HCT116 (cell line): ENCODE results near the gene CEP152. TPM values are rescaled to one million over a fixed set of nuclear protein-coding genes. Genes with fewer than 3 reads are reported as not detected.

Source experiments
- ATAC-seq: fragments of 200-7000 bp; cut with Tn5 transposase; 2 replicates; pipeline ENCODE4 v1.9.1; 2020; ENCODE audit warnings: mild to moderate bottlenecking, moderate library complexity
- BruUV-seq: library from RNA; stranded (reverse); fragments of 400-500 nt; replicated peaks from 2 replicates; lab custom pipeline; 2021; lab: Mats Ljungman, UMichigan
- CTCF ChIA-PET: fragments of 300-600 bp; sonication (Branson Sonifier 250); formaldehyde crosslinking; loops from one replicate; lab custom pipeline; 2021; ENCODE audit warnings: antibody characterized with exemption; lab: Charles Lee
- POLR2A ChIA-PET: fragments of 300-600, 350-600 bp; sonication (Branson Sonifier 250); formaldehyde crosslinking; loops from one replicate; lab custom pipeline; 2021; ENCODE audit warnings: antibody characterized with exemption; lab: Charles Lee
- RAD21 ChIA-PET, 2 experiments: fragments of 300-600 bp; sonication (Branson Sonifier 250); formaldehyde crosslinking; loops; one replicate each; lab custom pipeline; 2023; ENCODE audit warnings: low total read pairs in 2 of 2; ENCODE audit not compliant: uncharacterized antibody in 2 of 2, unreplicated experiment in 2 of 2, low non-redundant PET in 1 of 2; lab: Charles Lee
- DNase-seq: peaks from one replicate; pipeline ENCODE4 v3.0.0-alpha.2; 2010; ENCODE audit warnings: low read depth, low spot score
- H2AFZ ChIP-seq: fragments of 200-600 bp; shearing (Covaris generic), sonication (generic); 2 replicates; pipeline ENCODE4 v1.6.1; 2017; ENCODE audit warnings: low read depth, mixed run types, mixed read lengths, antibody characterized with exemption, low read length; ENCODE audit not compliant: poor library complexity, severe bottlenecking
- H3K27ac ChIP-seq: 2 replicates; pipeline ENCODE4 v1.5.1; 2012; ENCODE audit warnings: low read depth, low read length
- H3K27me3 ChIP-seq: fragments of 200-600 bp; sonication (generic); 2 replicates; pipeline ENCODE4 v1.6.1; 2016; ENCODE audit warnings: mixed run types, low read length, mixed read lengths; ENCODE audit not compliant: insufficient read depth
- H3K36me3 ChIP-seq, 2 experiments: fragments of 200-500 bp in 1 of 2; fragments of 200-600 bp in 1 of 2; sonication (Bioruptor generic) in 1 of 2; sonication (generic) in 1 of 2; 2 replicates each; pipeline versions ENCODE4 v1.5.1 to v1.6.1; 2014 to 2016; ENCODE audit warnings: low read length in 2 of 2, inconsistent platforms in 1 of 2, mixed read lengths in 1 of 2, mixed run types in 1 of 2; ENCODE audit not compliant: insufficient read depth in 2 of 2, control insufficient read depth in 1 of 2
- H3K4me1 ChIP-seq, 2 experiments: fragments of 200-600 bp in 1 of 2; sonication (generic) in 1 of 2; 2 replicates each; pipeline versions ENCODE4 v1.5.1 to v1.6.1; 2012 to 2017; ENCODE audit warnings: low read length in 2 of 2, inconsistent platforms in 1 of 2, mild to moderate bottlenecking in 1 of 2, mixed read lengths in 1 of 2, mixed run types in 1 of 2, moderate library complexity in 1 of 2; ENCODE audit not compliant: insufficient read depth in 2 of 2, control insufficient read depth in 1 of 2
- H3K4me2 ChIP-seq: fragments of 200-600 bp; sonication (generic); 2 replicates; pipeline ENCODE4 v1.6.1; 2017; ENCODE audit warnings: mixed run types, low read length, mixed read lengths
- H3K4me3 ChIP-seq, 2 experiments: fragments of 200-600 bp in 1 of 2; sonication (generic) in 1 of 2; replicated peaks in 1 of 2; 2 replicates each; pipeline ENCODE4 v1.5.1; 2011 to 2016; ENCODE audit warnings: low read length in 2 of 2, control low read depth in 1 of 2, low read depth in 1 of 2, mild to moderate bottlenecking in 1 of 2, mixed read lengths in 1 of 2, mixed run types in 1 of 2
- H3K79me2 ChIP-seq: fragments of 200-600 bp; sonication (generic); 2 replicates; pipeline ENCODE4 v1.6.1; 2017; ENCODE audit warnings: mild to moderate bottlenecking, mixed run types, low read length, moderate library complexity, mixed read lengths; ENCODE audit not compliant: insufficient read depth
- H3K9ac ChIP-seq: fragments of 200-600 bp; sonication (generic); 2 replicates; pipeline ENCODE4 v1.6.1; 2016; ENCODE audit warnings: low read length, mixed read lengths
- H3K9me2 ChIP-seq: fragments of 200-600 bp; sonication (generic), shearing (Covaris generic); 2 replicates; pipeline ENCODE4 v1.6.1; 2017; ENCODE audit warnings: mixed run types, mild to moderate bottlenecking, moderate library complexity; ENCODE audit not compliant: insufficient read depth
- H3K9me3 ChIP-seq, 2 experiments: fragments of 200-500 bp in 1 of 2; fragments of 200-600 bp in 1 of 2; sonication (Bioruptor generic) in 1 of 2; sonication (generic) in 1 of 2; 2 replicates each; pipeline ENCODE4 v1.6.1; 2014 to 2017; ENCODE audit warnings: low read length in 2 of 2, mixed read lengths in 2 of 2, inconsistent platforms in 1 of 2, low read depth in 1 of 2, mild to moderate bottlenecking in 1 of 2, mixed run types in 1 of 2, moderate library complexity in 1 of 2; ENCODE audit not compliant: control insufficient read depth in 1 of 2, insufficient read depth in 1 of 2
- H4K20me1 ChIP-seq: fragments of 200-600 bp; sonication (generic), shearing (Covaris generic); 2 replicates; pipeline ENCODE4 v1.6.1; 2017; ENCODE audit warnings: mixed run types, mild to moderate bottlenecking, moderate library complexity; ENCODE audit not compliant: insufficient read depth
- ATF3 ChIP-seq: IDR thresholded peaks from 2 replicates; pipeline ENCODE4 v1.6.1; 2012
- CBX3 ChIP-seq: IDR thresholded peaks from 2 replicates; pipeline ENCODE4 v1.6.1; 2012; ENCODE audit warnings: low read depth
- CEBPB ChIP-seq: IDR thresholded peaks from 2 replicates; pipeline ENCODE4 v1.6.1; 2012; ENCODE audit warnings: low read depth
- CTCF ChIP-seq, 3 experiments: fragments of 200-600 bp in 1 of 3; sonication (generic) in 1 of 3; IDR thresholded peaks in 2 of 3; conservative IDR thresholded peaks in 1 of 3; 2 replicates each; pipeline ENCODE4 v1.5.1; 2012 to 2017; ENCODE audit warnings: low read depth in 2 of 3, low read length in 2 of 3, antibody characterized with exemption in 1 of 3, borderline replicate concordance in 1 of 3, control low read depth in 1 of 3, mild to moderate bottlenecking in 1 of 3, mixed read lengths in 1 of 3, mixed run types in 1 of 3, moderate library complexity in 1 of 3; ENCODE audit not compliant: insufficient read depth in 1 of 3
- EGR1 ChIP-seq: IDR thresholded peaks from 2 replicates; pipeline ENCODE4 v1.6.1; 2012; ENCODE audit warnings: low read depth
- ELF1 ChIP-seq: IDR thresholded peaks from 2 replicates; pipeline ENCODE4 v1.6.1; 2012; ENCODE audit warnings: low read depth, borderline replicate concordance
- EZH2 ChIP-seq: fragments of 200-600 bp; sonication (generic); IDR thresholded peaks from 2 replicates; pipeline ENCODE4 v1.6.1; 2017; ENCODE audit warnings: antibody characterized with exemption, mixed run types
- EZH2phosphoT487 ChIP-seq: fragments of 200-600 bp; IDR thresholded peaks from 2 replicates; pipeline ENCODE4 v1.6.1; 2018; ENCODE audit warnings: antibody characterized with exemption, borderline replicate concordance
- FOSL1 ChIP-seq: IDR thresholded peaks from 2 replicates; pipeline ENCODE4 v1.6.1; 2012; ENCODE audit warnings: low read depth
- POLR2A ChIP-seq: IDR thresholded peaks from 2 replicates; pipeline ENCODE4 v1.7.0; 2011; ENCODE audit warnings: borderline replicate concordance; ENCODE audit not compliant: insufficient read depth, insufficient read length; ENCODE audit errors: extremely low read depth
- POLR2AphosphoS5 ChIP-seq: IDR thresholded peaks from 2 replicates; pipeline ENCODE4 v1.6.1; 2011; ENCODE audit warnings: mild to moderate bottlenecking, low read depth, low read length, moderate library complexity
- RAD21 ChIP-seq: IDR thresholded peaks from 2 replicates; pipeline ENCODE4 v1.6.1; 2012; ENCODE audit warnings: low read depth, mild to moderate bottlenecking
- REST ChIP-seq: IDR thresholded peaks from 2 replicates; pipeline ENCODE4 v1.6.1; 2012; ENCODE audit warnings: low read depth
- SIN3A ChIP-seq: IDR thresholded peaks from 2 replicates; pipeline ENCODE4 v1.6.1; 2012; ENCODE audit warnings: low read depth
- SP1 ChIP-seq: IDR thresholded peaks from 2 replicates; pipeline ENCODE4 v1.6.1; 2012; ENCODE audit warnings: low read depth
- SRF ChIP-seq: IDR thresholded peaks from 2 replicates; pipeline ENCODE4 v1.6.1; 2012; ENCODE audit warnings: low read depth
- YY1 ChIP-seq: IDR thresholded peaks from 2 replicates; pipeline ENCODE4 v1.6.1; 2011; ENCODE audit warnings: low read length, low read depth, moderate library complexity, mild to moderate bottlenecking; ENCODE audit not compliant: insufficient replicate concordance; ENCODE audit errors: extremely low read depth
- ZBTB33 ChIP-seq: IDR thresholded peaks from 2 replicates; pipeline ENCODE4 v1.6.1; 2011; ENCODE audit warnings: mild to moderate bottlenecking, low read length, moderate library complexity; ENCODE audit not compliant: insufficient replicate concordance; ENCODE audit errors: extremely low read depth
- ZFX ChIP-seq: fragments of 450-650 bp; IDR thresholded peaks from 2 replicates; pipeline ENCODE4 v1.6.1; 2017
- intact Hi-C: fragments of 100-400 bp; cut with micrococcal nuclease; formaldehyde crosslinking; loops from 2 replicates; pipeline ENCODE4 v1.10.0; 2022
- total RNA-seq: library from RNA; stranded (reverse); gene quantifications from one replicate; pipeline ENCODE4 v1.2.1, GENCODE V29; 2021; ENCODE audit not compliant: unreplicated experiment
- TF ChIP-seq, protein P1 (sequence below): IDR thresholded peaks from 2 replicates; pipeline ENCODE4 v1.6.1; 2012

CEP152 gene
- total RNA-seq, 1 experiment from 2014 or later = 19.7 TPM

DNA sequence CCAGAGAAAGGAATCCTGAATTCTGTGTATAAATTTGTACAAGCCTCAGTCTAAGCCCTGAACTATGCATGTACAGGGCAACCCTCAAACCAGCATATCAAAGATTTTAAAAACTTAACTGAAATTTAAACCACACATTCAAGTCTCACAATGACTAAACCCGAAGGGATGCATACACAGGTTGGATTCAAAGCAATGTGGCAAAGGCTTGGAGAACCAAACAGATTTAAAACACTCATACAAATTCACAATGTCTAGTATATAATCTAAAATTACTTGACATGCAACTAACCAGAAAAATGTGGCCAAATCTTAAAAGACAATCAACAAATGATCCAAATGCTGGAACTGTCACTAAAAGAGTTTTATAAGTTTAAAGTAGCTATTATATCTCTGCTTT lies 36.4 kb downstream of the CEP152 start:
- Histone ChIP-seq H3K36me3 (peaks cover 0 to 11% of the 10 kb centered on the region in 2 experiments), H3K27me3 (no peaks in the 10 kb centered on the region), H3K4me1 (no peaks in the 10 kb centered on the region), H4K20me1 (no peaks in the 10 kb centered on the region), H3K79me2 (no peaks in the 10 kb centered on the region), H3K9me2 (no peaks in the 10 kb centered on the region), H3K9me3 (no peaks in the 10 kb centered on the region), H3K9ac (no peak overlapping the region), H3K4me2 (no peak overlapping the region), H3K27ac (no peak overlapping the region), H3K4me3 (no peak overlapping the region)
- ATAC-seq (no peak), DNase-seq (no peak)
- ChIA-PET CTCF (no interaction called here), RAD21 (no interaction called here), POLR2A (no interaction called here)
- intact Hi-C loops = no loop called here
- TF ChIP-seq CBX3 = no peak
- no peak for TF ChIP-seq ELF1
- no peak for TF ChIP-seq SRF
- TF ChIP-seq ZBTB33 = no peak
- TF ChIP-seq POLR2A = no peak
- no peak for TF ChIP-seq SP1
- no peak for TF ChIP-seq CEBPB
- TF ChIP-seq FOSL1 = no peak
- TF ChIP-seq EZH2phosphoT487 = no peak
- TF ChIP-seq SIN3A = no peak
- TF ChIP-seq POLR2AphosphoS5 = no peak
- no peak for TF ChIP-seq EGR1
- TF ChIP-seq RAD21 = no peak
- TF ChIP-seq REST = no peak
- TF ChIP-seq CTCF (IDR thresholded peaks at IDR 0.05 in 2 of 3, conservative IDR thresholded peaks at IDR 0.05 in 1 of 3; ENCODE audit: borderline replicate concordance in 1 of 3, insufficient read depth in 1 of 3, low read depth in 2 of 3, low read length in 2 of 3) = no peak
- TF ChIP-seq ZFX = no peak
- no peak for TF ChIP-seq EZH2
- no peak for TF ChIP-seq YY1
- TF ChIP-seq, protein P1, sequence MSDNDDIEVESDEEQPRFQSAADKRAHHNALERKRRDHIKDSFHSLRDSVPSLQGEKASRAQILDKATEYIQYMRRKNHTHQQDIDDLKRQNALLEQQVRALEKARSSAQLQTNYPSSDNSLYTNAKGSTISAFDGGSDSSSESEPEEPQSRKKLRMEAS = no peak
- TF ChIP-seq ATF3 = no peak
- TF ChIP-seq, all 23 proteins: peak for 0
- BruUV-seq = no TSS peak
- no peak overlapping the region for H2AFZ ChIP-seq
